GM21825 (cell line): ENCODE measurements around the gene HRC.
"Not testable (repeated sequence)": the region's sequence is repeated elsewhere in the genome, so short reads cannot be mapped to it uniquely, and the experiment has no call there.

ENCODE experiments used
- ATAC-seq: cut with Tn5 transposase; IDR thresholded peaks from one replicate; pipeline ENCODE4 v1.9.1; 2021; ENCODE audit warnings: mild to moderate bottlenecking, moderate library complexity; ENCODE audit not compliant: unreplicated experiment

HRC gene, protein sequence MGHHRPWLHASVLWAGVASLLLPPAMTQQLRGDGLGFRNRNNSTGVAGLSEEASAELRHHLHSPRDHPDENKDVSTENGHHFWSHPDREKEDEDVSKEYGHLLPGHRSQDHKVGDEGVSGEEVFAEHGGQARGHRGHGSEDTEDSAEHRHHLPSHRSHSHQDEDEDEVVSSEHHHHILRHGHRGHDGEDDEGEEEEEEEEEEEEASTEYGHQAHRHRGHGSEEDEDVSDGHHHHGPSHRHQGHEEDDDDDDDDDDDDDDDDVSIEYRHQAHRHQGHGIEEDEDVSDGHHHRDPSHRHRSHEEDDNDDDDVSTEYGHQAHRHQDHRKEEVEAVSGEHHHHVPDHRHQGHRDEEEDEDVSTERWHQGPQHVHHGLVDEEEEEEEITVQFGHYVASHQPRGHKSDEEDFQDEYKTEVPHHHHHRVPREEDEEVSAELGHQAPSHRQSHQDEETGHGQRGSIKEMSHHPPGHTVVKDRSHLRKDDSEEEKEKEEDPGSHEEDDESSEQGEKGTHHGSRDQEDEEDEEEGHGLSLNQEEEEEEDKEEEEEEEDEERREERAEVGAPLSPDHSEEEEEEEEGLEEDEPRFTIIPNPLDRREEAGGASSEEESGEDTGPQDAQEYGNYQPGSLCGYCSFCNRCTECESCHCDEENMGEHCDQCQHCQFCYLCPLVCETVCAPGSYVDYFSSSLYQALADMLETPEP

DNA sequence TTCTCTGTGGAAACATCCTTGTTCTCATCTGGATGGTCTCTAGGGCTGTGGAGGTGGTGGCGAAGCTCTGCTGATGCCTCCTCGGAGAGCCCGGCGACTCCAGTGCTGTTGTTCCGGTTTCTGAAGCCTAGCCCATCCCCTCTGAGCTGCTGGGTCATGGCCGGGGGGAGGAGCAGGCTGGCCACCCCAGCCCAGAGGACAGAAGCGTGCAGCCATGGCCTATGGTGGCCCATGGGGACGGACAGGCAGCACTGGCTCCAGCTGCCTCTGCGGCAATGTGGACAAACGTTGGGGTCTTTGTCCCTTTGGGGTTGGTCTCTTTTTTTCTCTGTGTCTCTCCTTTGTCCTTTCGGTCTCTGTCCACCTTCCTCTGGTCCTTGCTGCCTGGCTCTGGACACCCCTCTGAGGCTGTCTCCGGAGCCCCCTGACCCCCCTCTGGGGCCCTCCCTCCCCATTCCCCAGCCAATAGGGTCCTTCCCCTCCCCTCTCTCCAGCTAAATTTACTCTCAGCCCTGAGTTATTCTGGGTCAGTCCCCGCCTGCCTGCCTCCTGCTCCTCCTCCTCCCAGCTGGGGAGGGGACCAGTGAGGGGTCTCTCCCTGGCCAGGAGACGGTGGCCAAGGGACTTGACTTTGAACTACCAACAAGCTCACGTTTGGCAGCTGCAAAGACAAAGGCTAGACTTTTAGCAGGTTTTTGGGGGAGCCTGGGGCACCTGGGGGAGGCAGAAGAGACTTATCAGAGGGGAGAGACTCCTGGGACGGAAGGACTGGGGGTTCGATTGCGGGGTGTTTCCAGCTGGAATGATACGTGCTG lies at the start of gene HRC:
Gene HRC (minus strand): TSS at position 392 of the 815 bp plus-strand sequence. CDS start 159 bp downstream, at position 233.
- ATAC-seq, result no peak

DNA sequence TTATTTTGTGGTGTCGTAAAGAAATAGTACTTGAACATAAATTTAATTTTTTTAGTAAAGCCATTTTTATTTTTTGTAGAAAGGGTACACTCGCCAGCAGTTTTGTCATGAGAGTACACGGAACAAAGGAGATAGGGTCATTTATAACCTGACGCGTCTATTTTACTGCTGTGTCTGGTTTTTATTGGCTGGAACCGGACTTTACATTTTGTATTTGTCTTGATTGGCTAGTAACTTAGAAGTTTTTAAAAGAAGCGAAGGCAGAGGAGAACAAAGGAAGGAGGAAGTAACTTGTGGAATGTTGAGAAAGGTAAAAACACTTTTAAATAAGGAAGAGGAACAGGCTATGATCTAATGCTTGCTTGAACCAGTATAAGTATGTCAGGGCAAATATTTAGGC lies 45.8 kb upstream of the HRC start:
- no peak for ATAC-seq

DNA sequence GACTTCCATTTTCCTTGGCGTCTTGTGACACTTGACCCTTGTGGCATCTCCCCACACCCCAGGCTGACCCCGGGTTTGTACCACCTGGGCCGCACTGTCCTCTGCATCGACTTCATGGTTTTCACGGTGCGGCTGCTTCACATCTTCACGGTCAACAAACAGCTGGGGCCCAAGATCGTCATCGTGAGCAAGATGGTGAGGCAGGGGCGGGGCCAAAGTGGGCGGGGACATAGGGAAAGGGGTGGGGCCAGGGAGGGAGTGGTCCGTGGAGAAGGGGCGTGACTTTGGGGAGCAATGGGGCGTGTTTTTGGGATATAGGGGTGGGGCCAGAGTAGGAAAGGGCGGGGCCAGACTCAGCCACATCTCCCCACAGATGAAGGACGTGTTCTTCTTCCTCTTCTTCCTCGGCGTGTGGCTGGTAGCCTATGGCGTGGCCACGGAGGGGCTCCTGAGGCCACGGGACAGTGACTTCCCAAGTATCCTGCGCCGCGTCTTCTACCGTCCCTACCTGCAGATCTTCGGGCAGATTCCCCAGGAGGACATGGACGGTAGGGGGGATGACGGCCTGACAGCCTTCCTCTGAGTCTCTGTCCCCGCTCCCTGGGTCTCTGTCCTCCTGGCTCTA lies 45.2 kb upstream of the HRC start:
- ATAC-seq, result no peak

DNA sequence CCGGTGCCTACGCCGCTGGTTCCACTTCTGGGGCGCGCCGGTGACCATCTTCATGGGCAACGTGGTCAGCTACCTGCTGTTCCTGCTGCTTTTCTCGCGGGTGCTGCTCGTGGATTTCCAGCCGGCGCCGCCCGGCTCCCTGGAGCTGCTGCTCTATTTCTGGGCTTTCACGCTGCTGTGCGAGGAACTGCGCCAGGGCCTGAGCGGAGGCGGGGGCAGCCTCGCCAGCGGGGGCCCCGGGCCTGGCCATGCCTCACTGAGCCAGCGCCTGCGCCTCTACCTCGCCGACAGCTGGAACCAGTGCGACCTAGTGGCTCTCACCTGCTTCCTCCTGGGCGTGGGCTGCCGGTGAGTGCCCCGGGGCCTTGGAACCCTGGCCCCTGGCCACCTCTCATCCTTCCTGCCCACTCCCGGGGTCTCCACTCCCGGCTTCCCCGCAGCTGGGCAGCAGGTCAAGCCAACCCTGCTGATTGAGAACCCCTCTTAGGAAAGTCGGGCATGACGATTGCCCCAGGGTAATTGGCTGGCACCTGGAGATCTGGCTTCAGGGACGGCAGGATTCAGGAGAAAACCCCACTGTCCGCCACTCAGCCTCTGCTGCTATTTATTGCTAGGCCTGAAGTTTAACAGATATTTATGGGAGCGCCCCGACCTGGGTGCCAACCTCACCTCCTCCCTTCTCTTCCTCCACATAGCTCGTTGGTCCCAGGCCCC lies 41.5 kb upstream of the HRC start:
- ATAC-seq, result no peak

DNA sequence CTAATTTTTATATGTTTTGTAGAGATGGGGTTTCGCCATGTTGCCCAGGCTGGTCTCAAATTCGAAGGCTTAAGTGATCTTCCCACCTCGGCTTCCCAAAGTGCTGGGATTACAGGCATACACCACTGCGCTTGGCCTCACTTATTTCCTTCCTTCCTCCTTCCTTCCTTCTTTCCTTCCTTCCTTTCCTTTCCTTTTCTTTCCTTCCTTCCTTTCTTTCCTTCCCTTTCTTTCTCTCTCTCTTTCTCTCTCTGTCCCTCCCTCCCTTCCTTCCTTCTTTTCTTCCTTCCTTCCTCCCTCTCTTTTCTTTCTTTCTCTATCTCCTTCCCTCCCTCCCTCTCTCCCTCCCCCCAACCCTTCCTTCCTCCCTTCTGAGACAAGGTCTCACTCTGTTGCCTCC lies 39.2 kb upstream of the HRC start:
- no peak for ATAC-seq

DNA sequence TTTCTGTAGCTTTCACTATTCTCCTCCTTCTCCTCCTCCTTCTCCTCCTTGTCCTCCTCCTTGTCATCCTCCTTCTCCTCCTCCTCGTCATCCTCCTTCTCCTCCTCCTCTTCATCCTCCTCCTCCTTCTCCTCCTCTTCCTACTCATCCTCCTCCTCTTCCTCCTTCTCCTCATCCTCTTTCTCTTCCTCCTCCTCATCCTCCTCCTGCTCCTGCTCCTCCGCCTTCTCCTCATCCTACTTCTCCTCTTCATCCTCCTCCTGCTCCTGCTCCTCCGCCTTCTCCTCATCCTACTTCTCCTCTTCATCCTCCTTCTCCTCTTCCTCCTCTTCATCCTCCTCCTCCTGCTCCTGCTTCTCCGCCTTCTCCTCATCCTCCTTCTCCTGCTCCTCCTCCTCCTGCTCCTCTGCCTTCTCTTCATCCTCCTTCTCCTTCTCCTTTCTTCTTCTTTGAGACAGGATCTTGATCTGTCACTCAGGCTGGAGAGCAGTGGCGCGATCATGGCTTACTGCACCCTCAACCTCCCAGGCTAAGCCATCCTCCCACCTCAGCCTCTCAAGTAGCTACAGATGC lies 38.7 kb upstream of the HRC start:
- ATAC-seq, result no peak

DNA sequence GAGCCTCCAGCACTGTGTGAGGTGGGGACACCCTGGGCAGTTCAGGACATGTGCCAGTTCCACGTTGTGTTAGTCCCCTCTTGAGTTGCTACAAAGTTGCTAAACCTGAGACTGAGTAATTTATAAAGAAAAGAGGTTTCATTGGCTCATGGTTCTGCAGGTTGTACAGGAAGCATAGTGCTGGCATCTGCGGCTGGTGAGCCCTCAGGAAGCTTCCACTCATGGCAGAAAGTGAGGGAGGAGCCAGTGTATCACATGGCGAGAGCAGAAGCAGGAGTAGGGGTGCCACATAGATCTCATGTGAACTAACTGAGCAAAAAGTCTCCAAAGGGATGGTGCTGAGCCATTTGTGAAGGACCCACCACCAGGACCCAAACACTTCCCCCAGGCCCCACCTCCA lies 35.6 kb upstream of the HRC start:
- ATAC-seq, result no peak

DNA sequence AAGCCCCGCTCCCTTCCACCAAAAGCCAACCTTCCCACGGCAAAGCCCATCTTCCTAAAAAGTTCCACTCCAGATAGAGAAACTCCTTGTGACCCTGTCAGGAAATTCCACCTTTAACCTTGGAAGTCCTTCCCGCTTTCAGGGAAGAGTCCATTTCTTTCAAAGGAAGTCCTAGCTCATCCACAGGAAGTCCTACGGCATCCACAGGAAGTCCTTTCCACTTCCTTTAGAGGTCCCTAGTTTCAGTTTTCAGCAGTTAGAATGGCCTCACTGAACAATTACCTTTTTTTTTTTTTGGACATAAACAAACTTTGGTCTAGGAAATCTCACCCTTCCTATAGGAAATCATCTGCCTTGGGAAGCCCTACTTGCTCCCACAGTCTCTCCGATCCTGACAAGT lies 34.1 kb upstream of the HRC start:
- ATAC-seq, result no peak

DNA sequence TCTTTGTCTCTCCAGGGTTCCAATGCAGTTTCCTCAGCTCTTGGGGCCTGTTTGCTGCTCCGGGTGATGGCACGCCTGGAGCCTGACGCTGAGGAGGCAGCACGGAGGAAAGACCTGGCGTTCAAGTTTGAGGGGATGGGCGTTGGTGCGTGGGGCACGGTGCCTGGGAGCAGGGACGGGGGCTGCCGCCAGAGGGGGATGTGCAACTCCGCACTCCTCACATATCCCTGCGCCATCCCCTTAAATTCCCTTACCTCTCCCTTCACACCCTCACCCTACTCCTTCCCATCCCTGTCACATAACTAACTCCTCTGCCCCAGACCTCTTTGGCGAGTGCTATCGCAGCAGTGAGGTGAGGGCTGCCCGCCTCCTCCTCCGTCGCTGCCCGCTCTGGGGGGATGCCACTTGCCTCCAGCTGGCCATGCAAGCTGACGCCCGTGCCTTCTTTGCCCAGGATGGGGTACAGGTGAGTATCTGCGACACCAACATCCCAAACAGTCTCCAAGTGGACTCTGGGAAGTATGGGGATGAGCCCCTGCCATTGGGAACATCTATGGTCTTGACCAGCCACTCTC lies 33.5 kb upstream of the HRC start:
- ATAC-seq, result no peak

DNA sequence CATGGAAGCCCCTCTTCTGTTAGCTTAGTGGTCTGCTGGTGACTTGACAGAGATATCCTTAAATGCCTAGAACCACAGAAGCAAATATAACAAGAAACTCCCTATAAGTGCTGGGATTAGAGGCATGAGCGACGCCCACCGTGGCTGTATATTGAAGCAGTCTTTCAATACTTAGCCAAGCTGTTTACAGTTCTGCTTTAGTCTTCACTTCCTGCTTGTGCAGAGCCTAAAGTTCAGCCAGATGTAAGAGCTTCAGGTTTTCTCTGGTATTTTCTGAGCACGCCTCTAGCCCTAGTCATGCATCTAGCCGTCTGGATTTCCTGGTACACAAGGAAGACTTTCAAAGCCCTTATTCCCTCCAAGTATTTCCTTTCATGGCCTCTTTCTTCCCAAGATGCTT lies 30.9 kb upstream of the HRC start:
- no peak for ATAC-seq

DNA sequence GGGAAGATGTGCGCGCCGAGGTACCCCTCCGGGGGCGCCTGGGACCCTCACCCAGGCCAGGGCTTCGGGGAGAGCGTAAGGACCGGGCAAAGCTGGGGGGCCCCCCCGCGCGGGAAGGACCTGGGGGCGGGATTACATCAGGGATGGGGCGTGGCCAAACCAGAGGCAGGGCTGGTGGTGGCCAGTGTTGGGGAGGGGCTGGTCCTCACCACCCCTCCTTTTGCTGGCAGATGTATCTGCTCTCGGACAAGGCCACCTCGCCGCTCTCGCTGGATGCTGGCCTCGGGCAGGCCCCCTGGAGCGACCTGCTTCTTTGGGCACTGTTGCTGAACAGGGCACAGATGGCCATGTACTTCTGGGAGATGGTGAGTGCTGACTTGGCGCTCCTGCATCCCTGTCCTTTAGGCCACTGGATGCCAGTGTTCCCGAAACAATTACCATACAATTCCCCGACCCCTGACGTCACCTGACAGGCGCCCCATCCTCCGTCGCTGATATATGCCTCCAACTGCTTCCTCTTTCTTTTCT lies 27.7 kb upstream of the HRC start:
- no peak for ATAC-seq

DNA sequence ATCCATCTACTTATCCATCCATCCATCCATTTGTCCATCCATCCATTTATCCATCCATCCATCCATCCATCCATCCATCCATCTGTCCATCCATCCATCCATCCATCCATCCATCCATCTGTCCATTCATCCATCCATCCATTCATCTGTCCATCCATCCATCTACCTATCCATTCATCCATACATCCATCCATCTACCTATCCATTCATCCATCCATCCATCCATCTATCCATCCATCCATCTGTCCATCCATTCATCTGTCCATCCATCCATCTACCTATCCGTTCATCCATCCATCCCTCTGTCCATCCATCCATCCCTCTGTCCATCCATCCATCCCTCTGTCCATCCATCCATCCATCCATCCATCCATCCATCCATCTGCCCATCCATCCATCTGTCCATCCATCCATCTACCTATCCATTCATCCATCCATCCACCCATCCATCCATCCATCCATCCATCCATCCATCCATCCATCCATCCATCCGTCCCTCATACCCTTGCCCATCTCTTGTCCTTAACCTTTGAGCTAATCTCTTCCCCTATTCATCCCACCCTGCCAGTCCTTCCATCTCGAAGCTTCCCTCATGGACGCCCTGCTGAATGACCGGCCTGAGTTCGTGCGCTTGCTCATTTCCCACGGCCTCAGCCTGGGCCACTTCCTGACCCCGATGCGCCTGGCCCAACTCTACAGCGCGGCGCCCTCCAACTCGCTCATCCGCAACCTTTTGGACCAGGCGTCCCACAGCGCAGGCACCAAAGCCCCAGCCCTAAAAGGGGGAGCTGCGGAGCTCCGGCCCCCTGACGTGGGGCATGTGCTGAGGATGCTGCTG lies 27.0 kb upstream of the HRC start:
- ATAC-seq, result not testable (repeated sequence)

DNA sequence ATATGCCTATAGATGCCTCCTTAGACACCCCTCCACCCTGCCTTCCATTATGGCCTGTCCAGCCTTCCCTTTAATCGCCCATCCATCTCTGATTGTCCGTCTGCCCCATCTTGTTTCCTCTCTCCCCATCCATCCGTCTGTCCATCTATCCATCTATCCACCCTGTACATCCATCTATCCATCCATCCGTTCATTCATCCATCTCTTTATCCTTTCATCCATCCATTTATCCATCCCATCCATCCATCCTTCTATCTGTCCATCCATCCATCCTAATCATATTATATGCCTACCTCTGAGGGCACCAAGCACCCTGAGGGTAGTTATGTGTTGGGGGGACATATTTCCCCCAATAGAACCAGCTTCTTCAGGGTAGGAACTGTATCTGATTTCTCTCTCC lies 25.5 kb upstream of the HRC start:
- no peak for ATAC-seq

DNA sequence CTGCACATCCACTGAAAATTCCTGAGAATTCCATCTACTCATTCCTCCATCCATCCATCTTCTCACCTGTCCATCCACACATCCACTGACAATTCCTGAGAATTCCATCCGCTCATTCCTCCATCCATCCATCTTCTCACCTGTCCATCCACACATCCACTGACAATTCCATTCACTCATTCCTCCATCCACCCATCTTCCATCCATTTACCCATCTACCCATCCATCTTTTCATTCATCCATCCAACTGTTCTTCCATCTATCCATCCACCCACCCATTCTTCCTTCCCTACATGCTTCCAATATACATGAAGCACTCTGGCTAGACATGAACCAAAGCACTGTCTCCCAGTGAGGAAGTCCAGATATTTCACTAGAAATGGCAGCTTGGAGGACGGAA lies 18.0 kb upstream of the HRC start:
- no peak for ATAC-seq

DNA sequence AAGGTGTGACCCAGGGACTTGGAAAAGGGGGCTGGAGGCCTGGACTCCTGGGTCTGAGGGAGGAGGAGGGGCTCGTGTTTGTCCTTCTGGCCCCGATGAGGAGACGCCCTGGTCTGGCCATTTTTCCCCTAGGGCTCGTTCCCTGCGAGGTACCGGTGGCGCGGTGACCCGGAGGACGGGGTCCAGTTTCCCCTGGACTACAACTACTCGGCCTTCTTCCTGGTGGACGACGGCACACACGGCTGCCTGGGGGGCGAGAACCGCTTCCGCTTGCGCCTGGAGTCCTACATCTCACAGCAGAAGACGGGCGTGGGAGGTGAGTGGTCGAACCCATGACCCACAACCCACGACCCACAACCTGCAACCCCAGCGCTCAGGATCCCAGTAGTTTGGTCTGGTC lies 13.2 kb upstream of the HRC start:
- no peak for ATAC-seq

DNA sequence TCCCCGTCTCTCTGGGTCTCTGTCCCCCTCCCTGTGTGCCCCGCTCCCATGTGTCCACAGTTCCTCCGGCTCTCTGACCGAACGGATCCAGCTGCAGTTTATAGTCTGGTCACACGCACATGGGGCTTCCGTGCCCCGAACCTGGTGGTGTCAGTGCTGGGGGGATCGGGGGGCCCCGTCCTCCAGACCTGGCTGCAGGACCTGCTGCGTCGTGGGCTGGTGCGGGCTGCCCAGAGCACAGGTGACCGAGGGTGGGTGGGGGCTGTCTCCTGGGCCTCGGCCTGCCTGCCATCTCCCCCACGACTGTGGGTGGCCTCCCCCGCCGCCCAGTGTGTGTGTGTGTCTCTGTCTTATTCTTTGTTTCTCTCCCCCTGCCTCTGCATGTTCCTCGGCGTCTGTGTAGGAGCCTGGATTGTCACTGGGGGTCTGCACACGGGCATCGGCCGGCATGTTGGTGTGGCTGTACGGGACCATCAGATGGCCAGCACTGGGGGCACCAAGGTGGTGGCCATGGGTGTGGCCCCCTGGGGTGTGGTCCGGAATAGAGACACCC lies 12.7 kb upstream of the HRC start:
- ATAC-seq, result no peak

DNA sequence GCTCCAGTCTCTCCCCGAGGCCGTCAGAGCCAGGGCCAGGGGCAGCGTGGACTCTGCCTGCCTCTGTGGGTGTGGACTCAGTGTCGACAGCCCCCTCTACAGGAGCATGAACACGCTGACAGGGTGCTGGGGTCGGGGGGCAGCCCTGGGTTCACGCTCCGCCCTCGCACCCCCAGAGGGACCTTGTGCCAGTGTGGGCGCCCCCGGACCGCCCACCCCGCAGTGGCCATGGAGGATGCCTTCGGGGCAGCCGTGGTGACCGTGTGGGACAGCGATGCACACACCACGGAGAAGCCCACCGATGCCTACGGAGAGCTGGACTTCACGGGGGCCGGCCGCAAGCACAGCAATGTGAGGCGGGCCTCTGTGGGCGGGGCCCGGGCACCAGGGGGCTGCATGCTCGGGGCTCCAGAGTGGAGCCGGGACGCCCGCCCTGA lies 10.7 kb upstream of the HRC start:
- no peak for ATAC-seq

DNA sequence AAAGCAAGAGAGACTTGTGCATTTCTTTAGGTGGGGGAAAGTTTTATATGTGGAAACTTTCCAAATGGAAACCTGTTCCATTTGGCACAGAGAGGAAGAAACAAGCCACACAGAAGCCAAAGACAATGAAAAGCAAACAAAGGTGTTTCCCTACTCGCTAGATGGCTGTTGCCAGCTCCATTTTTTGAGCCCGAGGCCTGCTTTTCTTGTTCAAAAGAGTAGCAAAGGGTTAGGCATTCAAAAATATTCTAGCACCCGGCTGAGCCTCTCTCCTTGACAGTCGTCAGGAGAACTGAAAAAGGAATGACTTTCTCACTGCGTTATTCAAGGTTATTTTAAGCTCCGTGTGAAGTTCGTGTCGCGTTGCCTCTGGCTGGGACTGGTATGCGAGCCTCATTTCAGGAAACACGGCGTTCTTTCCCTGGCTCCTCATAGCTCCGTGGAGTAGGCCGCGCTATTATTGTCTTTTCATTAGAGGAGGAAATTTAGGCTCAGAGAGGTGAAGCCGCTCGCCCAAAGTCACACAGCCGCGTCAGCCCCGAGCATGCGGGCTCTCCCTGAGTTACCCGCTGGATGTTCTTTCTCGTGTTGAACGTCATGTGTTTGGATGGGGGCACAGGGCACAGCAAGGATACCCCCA lies 10.0 kb upstream of the HRC start:
- ATAC-seq, result no peak
